Renal cortical epithelial cell (primary cell): ENCODE results near the gene TRIM61. TPM values are rescaled to one million over a fixed set of nuclear protein-coding genes. Genes with fewer than 3 reads are reported as not detected.

ENCODE experiments used
- total RNA-seq: library from RNA; depleted of rRNA; stranded (reverse); fragments of >200 nt; gene quantifications from 2 replicates; pipeline ENCODE4 v1.2.3, GENCODE V29; 2014

Gene TRIM61
- total RNA-seq, 1 donor from 2014 or later = 0.65 TPM

Other genes with a start within 250 kb of the TRIM61 start
- gene SMIM31, start 223.5 kb downstream of the TRIM61 start, total RNA-seq = 0.05 TPM in 1 of 2 replicates, not detected in the other
- not detected in 2 replicates for gene APELA, start 100.5 kb downstream of the TRIM61 start, total RNA-seq
- gene TRIM60, start 54.3 kb upstream of the TRIM61 start, total RNA-seq = not detected in 2 replicates
- not detected in 2 replicates for gene TRIM75, start 76.2 kb upstream of the TRIM61 start, total RNA-seq
- gene TMEM192, start 135.2 kb upstream of the TRIM61 start, total RNA-seq = 15.6 and 26.2 TPM in 2 replicates
- gene KLHL2, start 229.9 kb upstream of the TRIM61 start, total RNA-seq = 18.8 and 30.9 TPM in 2 replicates